CD4-positive, alpha-beta T cell treated with Interleukin-15 for 1 hour (primary cell): Measurements from ENCODE around the gene TSG101.

Source experiments
- DNase-seq: peaks from one replicate; pipeline ENCODE4 v3.0.0-alpha.2; 2020

The TSG101 gene

GRCh38 chr11:18526521-18527296 is at the start of gene TSG101:
Gene TSG101, minus strand, starts transcription at chr11:18526942. Its CDS starts 126 bp downstream, at chr11:18526816.
- peak; percentile 95 for DNase-seq

- no peak for DNase-seq
These were observed 48.6 kb upstream of the TSG101 start for GRCh38 chr11:18575361-18575760.

- DNase-seq = no peak
These were observed 40.3 kb upstream of the TSG101 start for GRCh38 chr11:18567081-18567480.

- no peak for DNase-seq
These were observed 39.7 kb upstream of the TSG101 start for GRCh38 chr11:18566406-18566805.

- no peak for DNase-seq
These were observed 37.4 kb upstream of the TSG101 start for GRCh38 chr11:18564149-18564548.

GRCh38 chr11:18563090-18563730 is 36.5 kb upstream of the TSG101 start:
- no peak for DNase-seq

- DNase-seq = no peak
These were observed 21.3 kb upstream of the TSG101 start for GRCh38 chr11:18548001-18548400.

- DNase-seq = no peak
These were observed 13.7 kb upstream of the TSG101 start for GRCh38 chr11:18540207-18541009.

- DNase-seq = no peak
These were observed 9.5 kb upstream of the TSG101 start for GRCh38 chr11:18536209-18536608.

GRCh38 chr11:18534245-18534644 is 7.5 kb upstream of the TSG101 start:
- DNase-seq = no peak

GRCh38 chr11:18533365-18533764 is 6.6 kb upstream of the TSG101 start:
- DNase-seq = no peak

- DNase-seq = no peak
These were observed 770 bp upstream of the TSG101 start for GRCh38 chr11:18527512-18527911.

GRCh38 chr11:18526130-18526520 is 617 bp downstream of the TSG101 start:
- no peak for DNase-seq

- no peak for DNase-seq
These were observed 2.5 kb downstream of the TSG101 start for GRCh38 chr11:18524248-18524647.

GRCh38 chr11:18523084-18523483 is 3.7 kb downstream of the TSG101 start:
- DNase-seq = no peak

GRCh38 chr11:18522388-18522787 is 4.4 kb downstream of the TSG101 start:
- no peak for DNase-seq

- DNase-seq = no peak
These were observed 5.6 kb downstream of the TSG101 start for GRCh38 chr11:18521122-18521521.

GRCh38 chr11:18502352-18502751 is 24.4 kb downstream of the TSG101 start:
- DNase-seq = no peak

- no peak for DNase-seq
These were observed 25.1 kb downstream of the TSG101 start for GRCh38 chr11:18501629-18502028.

- DNase-seq = no peak
These were observed 28.7 kb downstream of the TSG101 start for GRCh38 chr11:18498039-18498438.

- DNase-seq = no peak
These were observed 31.0 kb downstream of the TSG101 start for GRCh38 chr11:18495703-18496102.

- no peak for DNase-seq
These were observed 31.5 kb downstream of the TSG101 start for GRCh38 chr11:18495271-18495670.

GRCh38 chr11:18493310-18493709 is 33.4 kb downstream of the TSG101 start:
- DNase-seq = no peak

- no peak for DNase-seq
These were observed 33.9 kb downstream of the TSG101 start for GRCh38 chr11:18492888-18493287.
